K562 (cell line): ENCODE data around the gene TMEM167A. TPM values are rescaled to one million over a fixed set of nuclear protein-coding genes. Genes with fewer than 3 reads are reported as not detected.

ENCODE experiments used
- ATAC-seq: fragments of 200-7000 bp; cut with Tn5 transposase; 3 replicates; pipeline ENCODE4 v1.9.1; 2020; ENCODE audit warnings: moderate library complexity
- BruUV-seq: library from RNA; stranded (reverse); fragments of 400-500 nt; replicated peaks from 2 replicates; lab custom pipeline; 2021; lab: Mats Ljungman, UMichigan
- CTCF ChIA-PET: fragments of 300-600 bp; formaldehyde crosslinking; extraction: SDS; loops from one replicate; lab custom pipeline; 2021; ENCODE audit warnings: low intra/inter-chr PET ratio; lab: Yijun Ruan, JAX
- POLR2A ChIA-PET: fragments of 300-600, 350-650 bp; sonication (Branson Sonifier 250); formaldehyde crosslinking; extraction: SDS; loops from one replicate; lab custom pipeline; 2021; ENCODE audit warnings: antibody characterized with exemption, inconsistent platforms; lab: Yijun Ruan, JAX
- DNase-seq, 4 experiments: peaks; one replicate each; pipeline versions ENCODE4 v3.0.0 to v3.0.0-alpha.2; 2011 to 2018; ENCODE audit warnings: low spot score in 3 of 4, mixed read lengths in 3 of 4; ENCODE audit errors: extremely low read depth in 1 of 4
- FAIRE-seq: peaks from 2 replicates; lab custom pipeline; 2011; peaks lifted over from hg19 to GRCh38; lab: Jason Lieb, UNC
- H2AFZ ChIP-seq: 2 replicates; pipeline ENCODE4 v1.6.0; 2011; ENCODE audit warnings: low read depth, low read length, control low read depth, inconsistent platforms
- H3K27ac ChIP-seq: fragments of 200-600 bp; 3 replicates; pipeline ENCODE4 v1.8.0; 2011; ENCODE audit warnings: low read depth, mild to moderate bottlenecking, control low read depth, inconsistent platforms, low read length, moderate library complexity, mixed read lengths; ENCODE audit errors: extremely low read depth
- H3K27me3 ChIP-seq, 2 experiments: fragments of 300-600 bp in 1 of 2; 2 replicates in 1 of 2; 3 replicates in 1 of 2; pipeline versions ENCODE4 v1.6.0 to v1.8.0; 2011; ENCODE audit warnings: inconsistent platforms in 2 of 2, low read length in 2 of 2, mild to moderate bottlenecking in 1 of 2, mixed read lengths in 1 of 2, moderate library complexity in 1 of 2; ENCODE audit not compliant: control insufficient read depth in 2 of 2, insufficient read depth in 2 of 2
- H3K36me3 ChIP-seq: fragments of 300-600 bp; 3 replicates; pipeline ENCODE4 v1.8.0; 2011; ENCODE audit warnings: mild to moderate bottlenecking, low read length, inconsistent platforms; ENCODE audit not compliant: control insufficient read depth, insufficient read depth
- H3K4me1 ChIP-seq, 2 experiments: fragments of 200-600 bp in 1 of 2; replicated peaks in 1 of 2; 2 replicates in 1 of 2; 3 replicates in 1 of 2; pipeline versions ENCODE4 v1.5.1 to v1.8.0; 2011; ENCODE audit warnings: inconsistent platforms in 2 of 2, low read length in 2 of 2, mild to moderate bottlenecking in 1 of 2, mixed read lengths in 1 of 2, moderate library complexity in 1 of 2; ENCODE audit not compliant: control insufficient read depth in 2 of 2, insufficient read depth in 2 of 2
- H3K4me2 ChIP-seq: 2 replicates; pipeline ENCODE4 v1.6.1; 2011; ENCODE audit warnings: low read length, control low read depth, inconsistent platforms, mixed read lengths; ENCODE audit not compliant: insufficient read depth
- H3K4me3 ChIP-seq: fragments of 200-600 bp; sonication (generic), shearing (Covaris generic); 2 replicates; pipeline ENCODE4 v1.5.1; 2016; ENCODE audit warnings: control low read depth, inconsistent platforms
- H3K79me2 ChIP-seq: fragments of 200-600 bp; 3 replicates; pipeline ENCODE4 v1.8.0; 2011; ENCODE audit warnings: low read length, inconsistent platforms; ENCODE audit not compliant: control insufficient read depth, insufficient read depth
- H3K9ac ChIP-seq, 2 experiments: 2 replicates each; pipeline versions ENCODE4 v1.6.0 to v1.6.1; 2011; ENCODE audit warnings: low read depth in 2 of 2, low read length in 2 of 2, control low read depth in 1 of 2, inconsistent platforms in 1 of 2, mild to moderate bottlenecking in 1 of 2, mixed read lengths in 1 of 2; ENCODE audit not compliant: insufficient read depth in 1 of 2
- H3K9me1 ChIP-seq: one replicate; pipeline ENCODE4 v1.6.0; 2011; ENCODE audit warnings: inconsistent platforms, mild to moderate bottlenecking, low read length, moderate library complexity; ENCODE audit not compliant: control insufficient read depth, insufficient read depth
- H3K9me3 ChIP-seq: replicated peaks from 2 replicates; pipeline ENCODE4 v1.5.1; 2011; ENCODE audit warnings: low read depth, low read length, inconsistent platforms; ENCODE audit not compliant: control insufficient read depth, insufficient read depth
- H4K20me1 ChIP-seq: replicated peaks from 2 replicates; pipeline ENCODE4 v1.6.1; 2011; ENCODE audit warnings: low read length, inconsistent platforms, mixed read lengths; ENCODE audit not compliant: control insufficient read depth, insufficient read depth
- GABPA ChIP-seq: fragments of 200-800 bp; sonication (Bioruptor generic); conservative IDR thresholded peaks from 2 replicates; pipeline ENCODE4 v1.6.1; 2016; ENCODE audit warnings: low read depth, missing genetic modification characterization, missing compliant biosample characterization
- SIN3A ChIP-seq, 2 experiments: fragments of 150-350 bp in 1 of 2; IDR thresholded peaks; 2 replicates each; pipeline ENCODE4 v1.6.1; 2011 to 2016; ENCODE audit warnings: borderline replicate concordance in 2 of 2, low read depth in 2 of 2, low read length in 2 of 2, mild to moderate bottlenecking in 2 of 2, moderate library complexity in 2 of 2; ENCODE audit not compliant: control insufficient read depth in 1 of 2
- SIX5 ChIP-seq, 2 experiments: IDR thresholded peaks; 2 replicates each; pipeline ENCODE4 v1.6.1; 2011; ENCODE audit warnings: low read length in 2 of 2, borderline replicate concordance in 1 of 2, low read depth in 1 of 2, mild to moderate bottlenecking in 1 of 2, moderate library complexity in 1 of 2; ENCODE audit not compliant: insufficient read depth in 1 of 2
- ZNF3 ChIP-seq: fragments of 250-450 bp; sonication (Bioruptor Pico); IDR thresholded peaks from 2 replicates; pipeline ENCODE4 v1.5.0; 2021; ENCODE audit warnings: mild to moderate bottlenecking, moderate library complexity
- WGBS: fragments of 100-300 bp; shearing (Covaris generic); methylation state at CpG from one replicate; pipeline ENCODE4 v1.1.6; 2016; ENCODE audit warnings: low coverage, mixed read lengths; ENCODE audit not compliant: insufficient coverage; ENCODE audit errors: missing lambda C conversion rate; 5-methylcytosine and 5-hydroxymethylcytosine counted together
- in situ Hi-C: fragments of 300-500 bp; cut with MboI; formaldehyde crosslinking; loops from 4 replicates; pipeline ENCODE4 v1.15.0; 2018; ENCODE audit warnings: inconsistent platforms, mixed read lengths
- intact Hi-C: fragments of 100-400 bp; cut with micrococcal nuclease; formaldehyde crosslinking; loops from 2 replicates; pipeline ENCODE4 v1.14.2; 2022
- polyA plus RNA-seq, 8 experiments: library from polyadenylated mRNA; depleted of rRNA in 4 of 8; stranded (reverse) in 5 of 8; unstranded in 3 of 8; fragments of >200 nt; fragmentation: Nextera tagmentation in 2 of 8; fragmentation: Illumina TruSeq in 1 of 8; extraction: Ambion mirVana in 2 of 8; extraction: Trizol in 1 of 8; gene quantifications; 2 replicates each; pipeline versions ENCODE4 v1.2.1 to v1.2.3, GENCODE V29; 2011 to 2014; ENCODE audit warnings: inconsistent platforms in 1 of 8, missing spikeins in 1 of 8
- total RNA-seq, 7 experiments: library from RNA; depleted of rRNA in 6 of 7; stranded (reverse); fragments of >200 nt in 6 of 7; fragmentation: Illumina TruSeq in 2 of 7; extraction: Trizol in 2 of 7; gene quantifications; 2 replicates each; pipeline versions ENCODE4 v1.2.1 to v1.2.3, GENCODE V29; 2011 to 2021; ENCODE audit warnings: low replicate concordance in 1 of 7

TMEM167A gene
- total and polyA plus RNA-seq, 9 of the 15 experiments (the other 6 are each of a cell fraction or from before 2014, with no cell fraction given), result 35.3 to 458 (median 110) TPM

DNA sequence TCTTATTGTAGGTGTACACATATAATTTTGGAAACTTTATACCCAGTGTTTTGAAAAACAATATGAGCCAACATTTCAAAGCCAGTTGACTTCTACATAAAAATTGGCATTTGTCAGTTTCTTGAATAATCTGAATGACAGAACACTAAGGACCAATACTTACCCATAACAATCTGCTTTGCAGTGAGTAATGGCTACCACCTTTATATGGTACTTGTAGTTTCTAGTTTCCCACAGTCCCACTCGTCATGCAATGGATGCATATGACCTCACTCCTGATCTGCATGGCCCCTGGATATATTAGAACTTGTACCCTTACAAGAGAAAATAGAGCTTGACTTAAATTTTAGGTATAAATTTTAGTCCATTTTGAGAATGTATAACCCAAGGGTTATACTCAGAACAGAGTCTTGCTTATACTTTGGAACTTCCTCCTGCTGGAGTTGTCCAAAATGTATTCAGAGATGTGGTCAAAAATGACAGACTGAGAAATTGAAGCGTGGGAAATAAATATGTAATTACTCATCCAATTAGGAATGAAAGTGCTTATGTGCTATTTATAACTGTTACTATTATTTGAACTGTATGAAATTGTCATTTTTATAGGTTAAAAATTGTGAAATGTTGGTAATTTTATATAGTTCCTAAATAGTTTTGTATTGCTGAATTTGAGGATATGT lies 19.6 kb upstream of the TMEM167A start:
- ATAC-seq, result peak; percentile 33; the same call in 2 of the 3 replicates
- intact Hi-C loops, result no loop called here
- no peak for DNase-seq
- Histone ChIP-seq H3K4me2 (no peak overlapping the region), H3K9ac (no peak overlapping the region), H3K27me3 (no peaks in the 10 kb centered on the region), H3K9me1 (no peaks in the 10 kb centered on the region), H2AFZ (no peak overlapping the region), H3K79me2 (no peaks in the 10 kb centered on the region), H3K27ac (no peak overlapping the region), H3K36me3 (no peaks in the 10 kb centered on the region), H3K4me3 (no peak overlapping the region), H4K20me1 (no peaks in the 10 kb centered on the region), H3K9me3 (no peaks in the 10 kb centered on the region), H3K4me1 (peaks cover 4 to 21% of the 10 kb centered on the region in 2 experiments; a peak in 4 of 5 replicates)
- in situ Hi-C loops, result no loop called here
- no TSS peak for BruUV-seq
- ChIA-PET POLR2A (no interaction called here), CTCF (no interaction called here)
- 49% methylated on average over 2 of the region's 2 CpGs for WGBS
- no peak for TF ChIP-seq ZNF3 (CRISPR knock-in tag)
- TF ChIP-seq SIX5 (IDR thresholded peaks at IDR 0.05; ENCODE audit: borderline replicate concordance in 1 of 2, insufficient read depth in 1 of 2, low read depth in 1 of 2, low read length in 2 of 2), result no peak
- TF ChIP-seq GABPA (tag), result no peak
- no peak for TF ChIP-seq SIN3A (IDR thresholded peaks at IDR 0.05; ENCODE audit: borderline replicate concordance in 2 of 2, control insufficient read depth in 1 of 2, low read depth in 2 of 2, low read length in 2 of 2)
- FAIRE-seq, result no peak
